ENCODE measurements around the gene DUS1L.

DUS1L gene

DNA sequence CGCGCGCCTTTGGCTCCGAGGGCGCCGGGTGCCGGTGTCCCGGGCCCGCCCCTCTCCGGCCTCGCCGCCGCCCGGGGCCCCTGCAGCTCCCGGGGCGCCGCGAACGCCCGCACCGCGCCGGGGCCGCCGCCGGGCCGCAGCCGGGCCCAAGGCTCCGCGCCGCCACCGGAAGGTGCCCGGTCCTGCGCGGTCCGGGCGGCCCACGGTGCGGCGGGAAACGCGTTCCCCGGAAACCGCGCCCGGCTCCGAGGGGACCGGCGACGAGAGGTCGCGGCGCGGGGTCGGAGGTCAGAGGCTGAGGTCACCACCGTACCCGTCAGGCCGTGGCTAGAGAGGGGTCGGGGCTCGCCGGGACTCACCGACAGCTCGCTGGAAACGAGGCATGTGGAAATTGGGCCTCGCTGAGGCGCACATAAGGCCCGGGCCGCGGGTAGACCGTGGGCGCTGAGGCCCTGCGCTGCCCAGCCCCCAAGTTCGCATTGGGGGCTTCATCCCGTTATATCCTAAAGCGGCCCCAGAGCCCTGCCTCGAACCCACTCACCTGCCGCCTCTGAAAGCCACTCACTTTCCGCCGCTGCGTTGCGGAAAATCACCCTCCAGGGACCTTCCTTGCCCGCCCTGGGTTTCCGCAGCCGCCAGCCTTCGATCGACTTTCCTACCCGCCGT is at the start of gene DUS1L:
DUS1L (minus strand) TSS at position 167 of the 666 bp plus-strand sequence. CDS start 745 bp downstream, outside the sequence.
- peak; percentile 70 for DNase-seq (ENCODE audit: low spot score)

DNA sequence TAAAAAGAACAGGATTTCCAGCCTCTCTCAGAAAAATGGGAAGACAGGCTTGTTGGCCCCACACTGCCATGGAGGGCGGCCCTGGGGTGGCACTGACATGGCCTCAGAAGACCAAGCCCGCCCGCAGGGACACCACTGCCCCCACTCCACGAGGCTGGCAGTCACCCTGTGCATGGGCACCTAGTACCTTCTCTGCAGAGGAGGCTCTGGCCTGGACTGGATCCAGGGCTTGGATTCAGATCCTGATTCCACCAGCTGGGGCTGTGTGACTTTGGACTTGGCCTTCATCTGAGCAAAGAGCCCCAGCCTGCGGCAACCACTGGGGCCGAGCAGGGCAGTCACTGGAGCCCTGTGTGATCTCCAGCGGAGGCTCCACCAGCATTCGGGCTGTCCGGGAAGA is 49.3 kb upstream of the DUS1L start:
- no peak for DNase-seq (ENCODE audit: low spot score)

DNA sequence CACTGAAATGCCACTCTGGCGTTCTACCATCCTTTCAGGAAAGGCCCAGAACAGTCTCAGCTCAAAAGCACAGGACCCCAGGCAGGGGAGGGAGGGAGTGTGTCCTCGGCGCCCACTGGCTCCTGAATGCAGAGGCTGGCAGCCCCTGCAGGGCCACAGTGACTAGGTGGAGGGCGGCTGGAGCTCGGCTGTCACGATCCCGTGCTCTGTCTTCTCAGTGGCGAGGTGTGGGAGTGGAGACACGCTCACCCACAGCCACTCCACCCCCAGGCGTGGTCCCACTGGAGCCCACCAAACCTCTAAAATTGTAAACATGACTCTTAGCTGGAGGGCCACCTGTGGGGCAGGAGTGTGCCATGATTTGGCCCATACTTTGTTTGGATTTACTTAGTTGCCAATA is 48.8 kb upstream of the DUS1L start:
- no peak for DNase-seq (ENCODE audit: low spot score)

DNA sequence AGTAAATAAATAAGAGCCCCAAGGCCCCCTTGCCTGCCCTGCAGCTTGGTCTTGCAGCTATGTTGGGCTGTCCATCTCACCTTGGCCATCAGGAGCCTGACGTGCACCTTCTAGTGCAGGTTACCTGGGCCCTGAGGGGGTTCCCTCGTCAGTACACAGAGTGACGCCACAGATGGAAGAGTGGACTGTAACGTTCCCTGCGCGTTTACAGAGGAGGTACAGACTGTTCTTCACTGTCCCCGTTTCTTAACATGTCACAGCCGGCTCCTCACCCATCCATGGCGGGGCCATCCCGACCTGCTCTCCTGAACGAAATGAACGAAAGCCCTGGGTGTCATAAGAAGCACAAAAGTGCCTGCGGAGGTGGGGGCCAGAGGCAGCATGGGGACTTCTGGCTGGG is 48.3 kb upstream of the DUS1L start:
- DNase-seq (ENCODE audit: low spot score), result no peak

DNA sequence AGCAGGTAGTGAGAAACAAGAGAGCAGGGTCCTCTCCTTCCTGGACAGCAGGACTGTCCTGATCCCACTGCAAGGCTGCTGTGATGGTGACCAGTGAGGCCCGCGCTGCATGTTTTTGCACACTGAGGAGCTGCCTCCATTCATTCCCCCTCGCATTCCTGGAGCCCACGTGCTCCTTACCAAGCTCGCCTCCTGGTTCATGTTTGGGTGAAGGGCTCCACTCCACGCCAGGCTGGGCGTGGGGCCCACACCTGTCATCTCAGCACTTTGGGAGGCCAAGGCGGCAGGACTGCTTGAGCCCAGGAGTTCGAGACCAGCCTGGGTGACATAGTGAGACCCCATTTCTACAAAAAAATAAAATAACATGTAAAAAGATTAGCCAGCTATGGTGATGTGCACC is 47.8 kb upstream of the DUS1L start:
- no peak for DNase-seq (ENCODE audit: low spot score)

DNA sequence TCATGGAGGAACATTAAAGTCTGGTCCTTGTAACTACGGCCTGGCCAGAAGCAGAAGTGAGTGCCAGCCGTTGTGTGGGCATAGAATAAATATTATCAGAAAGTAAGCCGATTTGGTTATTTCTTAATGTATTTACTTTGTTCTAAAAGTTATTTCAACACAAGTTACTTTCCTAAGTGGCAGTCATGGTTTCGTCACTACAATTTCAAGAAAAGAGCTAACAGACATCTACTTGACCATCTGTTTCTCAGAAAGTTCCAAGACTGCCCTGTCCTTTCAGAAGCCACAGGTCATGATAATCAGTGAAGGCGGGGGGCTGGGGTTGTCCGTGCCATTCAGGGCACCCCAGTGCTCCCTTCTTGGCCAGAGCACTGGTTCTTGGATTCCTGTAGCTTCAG is 47.3 kb upstream of the DUS1L start:
- no peak for DNase-seq (ENCODE audit: low spot score)

DNA sequence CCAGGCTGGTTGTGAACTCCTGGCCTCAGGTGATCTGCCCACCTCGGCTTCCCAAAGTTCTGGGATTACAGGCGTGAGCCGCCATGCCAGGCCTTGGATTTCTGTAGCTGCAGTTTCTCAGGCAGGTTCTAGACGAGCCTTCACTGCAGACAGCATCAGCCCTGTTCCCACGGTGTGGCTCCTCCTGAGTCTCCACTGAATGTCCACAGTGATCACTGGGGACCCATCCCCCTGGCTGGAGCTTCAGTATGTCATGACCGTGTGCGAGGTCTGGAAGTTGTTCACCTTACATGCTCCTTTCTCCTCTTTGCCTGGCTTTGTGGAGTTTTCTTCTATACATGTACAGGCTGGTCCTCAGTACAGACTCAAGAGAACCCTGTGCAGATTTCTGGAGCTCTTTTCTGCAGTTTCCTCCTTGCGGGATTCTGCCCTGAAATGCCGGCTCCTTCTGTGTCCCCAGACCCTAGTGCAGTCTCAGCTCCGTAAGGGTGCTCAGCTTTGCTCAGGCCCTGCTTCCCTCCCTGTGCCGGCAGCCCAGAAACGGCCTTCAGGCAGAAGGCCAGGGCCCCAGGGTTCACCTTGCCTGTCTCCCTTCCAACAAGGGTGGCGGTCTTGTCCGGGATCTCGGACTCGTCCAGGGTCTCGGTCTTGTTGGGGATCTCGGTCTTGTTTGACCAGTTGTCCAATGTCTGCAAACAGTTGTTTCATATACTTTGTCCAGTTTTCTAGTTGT is 46.7 kb upstream of the DUS1L start:
- DNase-seq (ENCODE audit: low spot score), result no peak

DNA sequence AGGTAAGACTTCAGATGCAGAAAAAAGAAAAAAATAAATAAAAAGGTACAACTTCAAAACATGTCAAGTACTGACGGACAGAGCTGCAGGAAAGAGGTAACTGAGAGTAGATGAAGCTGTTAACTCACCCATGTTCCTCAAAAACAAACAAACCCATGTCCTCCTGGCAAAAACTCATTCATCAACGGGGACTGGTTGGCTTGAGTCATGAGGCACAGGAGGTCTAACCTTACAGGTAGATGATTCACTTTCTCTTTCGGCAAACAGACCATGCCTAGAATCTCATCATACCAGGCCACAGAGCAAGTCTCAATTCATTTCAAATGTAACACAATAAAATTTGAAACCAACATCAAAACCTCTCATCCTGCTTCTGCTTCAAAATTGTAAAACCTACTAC is 44.7 kb upstream of the DUS1L start:
- DNase-seq (ENCODE audit: low spot score), result no peak

DNA sequence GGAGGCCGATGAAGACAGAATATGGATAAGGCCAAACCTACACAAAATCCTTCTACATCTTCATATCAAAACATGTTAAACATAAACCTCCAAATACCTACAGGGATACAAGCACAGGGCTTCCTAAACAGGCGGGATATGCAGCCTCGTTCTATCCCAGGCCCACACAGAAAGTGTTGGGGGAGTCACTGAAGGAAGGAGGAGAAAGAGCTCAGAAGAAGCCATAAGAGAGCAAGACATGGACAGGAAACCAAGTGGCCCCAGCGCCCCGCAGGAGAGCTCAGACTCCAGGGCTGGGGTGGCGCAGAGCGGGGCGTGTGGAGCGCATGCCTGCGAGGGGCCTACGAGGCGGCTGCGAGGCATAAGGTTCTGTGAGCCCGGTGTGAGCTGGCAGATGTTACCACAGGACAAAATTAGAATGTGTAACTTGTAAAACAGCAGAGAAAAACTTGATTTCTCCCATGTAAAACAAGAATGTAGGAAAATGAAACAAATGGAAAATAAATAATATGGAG is 43.4 kb upstream of the DUS1L start:
- DNase-seq (ENCODE audit: low spot score), result no peak

DNA sequence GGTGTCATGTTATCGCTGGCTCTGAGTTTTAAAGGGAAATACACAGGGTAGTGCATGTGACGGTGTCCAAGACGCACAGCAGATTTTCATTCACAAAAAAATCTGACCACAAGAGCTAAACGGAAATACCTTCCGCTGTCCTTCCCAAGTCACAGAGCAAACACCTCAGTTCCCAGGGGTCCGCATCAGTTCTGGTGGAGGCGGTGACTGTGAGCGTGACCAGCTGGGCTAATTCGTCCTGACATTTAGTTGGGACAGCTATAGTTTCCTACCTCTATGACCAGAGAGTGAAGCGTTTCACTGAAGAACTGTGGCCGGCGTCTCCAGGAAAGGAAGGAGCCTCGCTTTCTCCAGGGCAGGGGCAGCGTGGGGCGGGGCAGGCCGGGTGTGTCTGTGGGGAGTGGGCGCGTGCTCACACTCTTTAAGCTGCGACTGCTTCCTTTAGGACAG is 42.9 kb upstream of the DUS1L start:
- DNase-seq (ENCODE audit: low spot score), result no peak

DNA sequence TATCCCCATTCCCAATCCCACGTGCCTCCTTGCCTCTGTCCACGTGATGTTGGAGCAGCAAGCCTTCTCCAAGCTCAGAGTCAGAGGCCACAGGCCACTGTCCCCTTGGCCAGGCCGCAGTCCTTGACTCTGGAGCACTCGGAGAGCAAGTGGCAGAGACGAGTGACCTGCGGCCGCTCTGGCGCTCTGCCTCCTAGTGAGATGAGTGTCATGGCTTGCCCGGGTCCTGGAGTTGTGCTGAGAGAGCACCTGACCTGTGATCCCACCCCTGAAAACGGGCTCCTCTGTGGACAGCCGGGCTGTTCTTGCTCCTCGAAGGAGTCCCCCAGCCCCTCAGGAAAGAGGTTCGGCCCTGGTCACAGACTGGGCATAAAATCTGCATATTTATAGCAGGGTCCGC is 42.4 kb upstream of the DUS1L start:
- DNase-seq (ENCODE audit: low spot score), result no peak

DNA sequence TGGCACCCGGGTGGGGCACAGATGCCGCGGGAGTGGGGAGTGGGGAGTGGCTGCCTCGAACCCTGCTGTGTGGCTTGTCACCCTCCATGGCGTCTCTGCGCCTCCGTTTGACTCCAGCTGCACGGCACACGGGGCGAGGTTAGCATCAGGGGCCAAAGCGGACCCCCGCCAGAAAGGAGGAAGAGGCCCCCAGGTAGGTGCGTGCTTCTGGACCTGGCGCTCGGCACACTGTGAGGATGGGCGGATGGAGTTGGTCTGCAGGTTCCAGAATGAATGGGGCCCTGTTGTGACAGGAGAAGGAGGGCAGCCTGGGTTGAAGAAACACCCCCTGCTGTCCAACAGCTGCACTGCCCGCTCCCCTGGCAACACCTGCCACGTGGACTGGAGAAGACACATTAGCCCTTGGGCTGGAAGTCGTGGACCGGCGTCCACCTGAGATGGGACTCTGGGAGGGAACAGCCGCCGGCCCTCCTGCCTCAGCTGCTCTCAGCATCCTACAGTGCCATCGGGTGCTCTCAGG is 41.8 kb upstream of the DUS1L start:
- peak; percentile 20 for DNase-seq (ENCODE audit: low spot score)

DNA sequence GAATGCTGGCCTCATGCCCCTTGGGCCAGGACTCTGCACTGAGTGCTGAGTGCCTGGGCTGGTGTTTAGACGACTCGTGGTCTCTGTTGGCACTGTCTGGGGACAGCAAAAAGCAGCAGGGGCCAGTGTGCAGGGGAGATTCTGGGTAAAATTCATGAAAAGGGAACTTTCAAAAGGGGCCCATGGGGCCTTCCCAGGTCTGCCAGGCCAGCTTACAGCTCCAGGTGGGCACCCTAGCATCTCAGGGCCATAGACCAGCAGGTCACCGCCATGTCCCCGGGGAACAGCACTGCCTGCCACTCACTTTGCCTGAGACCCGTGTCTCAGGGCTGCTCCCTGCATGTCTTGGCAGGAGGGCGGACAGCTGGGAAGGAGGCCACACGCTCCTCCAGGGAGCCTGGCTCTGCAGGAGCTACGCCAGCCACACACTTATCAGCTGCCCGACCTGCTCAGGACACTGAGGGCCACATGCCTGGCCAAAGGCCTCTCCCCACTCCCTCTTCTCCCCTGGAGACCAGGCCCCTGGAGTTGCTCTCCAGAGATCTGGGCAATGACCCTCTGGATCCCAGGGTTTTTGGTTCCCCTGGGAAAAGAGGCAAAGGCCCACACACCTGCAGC is 41.2 kb upstream of the DUS1L start:
- DNase-seq (ENCODE audit: low spot score), result no peak

DNA sequence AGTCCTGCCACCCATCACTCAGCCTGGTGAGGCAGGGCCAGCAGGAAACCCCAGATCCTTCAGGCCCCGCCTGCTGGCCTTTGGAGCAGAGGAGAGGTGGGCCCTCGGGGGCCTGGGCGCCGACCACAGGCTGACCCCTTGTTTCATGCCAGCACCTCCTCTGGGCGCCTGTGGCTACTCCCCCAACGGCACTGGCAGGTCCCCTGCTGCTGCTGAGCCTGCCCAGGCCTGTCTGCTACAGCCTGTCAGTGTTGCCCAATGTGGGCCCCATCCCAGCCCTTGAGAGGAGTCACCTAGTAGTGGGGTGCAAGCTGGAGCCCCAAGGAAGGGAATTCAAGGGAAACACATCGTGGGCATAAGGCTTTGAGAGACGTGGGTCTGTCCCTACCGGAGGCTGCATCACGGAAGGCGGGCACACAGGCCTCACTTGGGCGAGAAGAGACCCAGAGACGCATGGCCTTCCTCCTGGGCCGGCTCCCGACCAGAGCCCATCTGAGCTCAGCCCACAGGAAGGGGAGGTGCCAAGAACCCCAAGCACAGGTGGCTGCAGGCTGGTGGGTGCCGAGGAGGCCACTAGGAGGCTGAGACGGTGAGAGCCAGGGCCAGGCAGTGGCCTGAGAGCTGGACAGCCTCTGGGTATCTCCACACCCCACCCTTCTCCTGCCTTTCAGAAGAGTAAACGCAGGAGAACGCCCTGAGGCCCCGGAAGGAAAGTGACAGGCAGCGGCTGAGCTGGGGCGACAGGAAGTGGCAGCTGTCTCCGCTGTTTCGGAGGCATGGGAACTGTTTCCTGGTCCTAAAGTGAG is 40.5 kb upstream of the DUS1L start:
- DNase-seq (ENCODE audit: low spot score), result peak; percentile 47

DNA sequence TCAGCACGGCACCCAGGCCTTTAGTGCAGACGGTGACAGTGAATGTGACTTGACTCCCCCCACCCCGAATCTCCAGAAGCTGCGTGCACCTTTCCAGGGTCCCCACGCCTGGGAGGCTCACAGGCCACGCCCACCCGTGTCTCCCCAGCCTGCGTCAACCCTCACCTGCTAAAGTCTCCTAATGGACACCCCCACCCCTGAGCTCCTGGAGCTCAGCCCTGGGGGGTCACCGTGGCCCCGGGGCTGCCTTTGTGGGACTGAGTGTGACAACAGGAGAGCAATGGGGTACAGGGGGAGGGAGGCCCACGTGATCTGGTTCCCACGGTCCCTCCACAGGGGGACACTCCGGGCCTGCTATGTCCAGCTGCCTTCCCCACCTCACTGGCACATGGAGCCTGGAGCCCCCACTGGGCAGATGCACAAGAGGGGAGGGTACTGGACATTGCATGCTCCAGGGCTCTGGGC is 39.8 kb upstream of the DUS1L start:
- DNase-seq (ENCODE audit: low spot score), result no peak

DNA sequence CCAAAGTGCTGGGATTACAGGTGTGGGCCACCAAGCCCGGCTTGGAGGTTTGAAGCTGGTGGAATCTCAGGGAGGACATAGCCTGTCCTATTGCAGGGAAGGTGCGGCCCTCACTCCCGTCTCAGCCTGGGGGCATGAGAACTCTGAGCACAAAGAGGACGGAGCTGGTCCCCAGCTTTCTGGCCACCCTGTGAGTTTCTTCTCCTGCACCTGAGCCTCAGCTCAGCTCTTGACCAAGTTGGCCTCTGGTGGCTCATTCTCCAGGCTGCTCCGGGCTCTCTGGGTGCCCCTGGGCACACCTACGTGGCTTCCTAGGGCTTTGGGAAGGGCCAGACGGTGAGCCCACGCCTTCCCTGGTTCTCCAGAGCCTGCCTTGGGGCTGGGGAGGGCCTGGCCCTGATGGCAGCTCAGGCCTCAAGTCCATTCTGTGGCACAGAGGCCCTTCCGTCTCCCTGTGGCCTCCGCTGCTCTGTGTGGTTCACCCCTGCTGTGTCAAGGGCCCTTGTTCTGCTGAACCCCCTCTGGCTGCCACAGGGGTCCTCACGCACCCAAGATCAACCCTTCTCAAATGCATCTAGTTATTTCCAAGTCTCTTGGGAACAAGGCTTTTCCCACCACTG is 39.3 kb upstream of the DUS1L start:
- no peak for DNase-seq (ENCODE audit: low spot score)

DNA sequence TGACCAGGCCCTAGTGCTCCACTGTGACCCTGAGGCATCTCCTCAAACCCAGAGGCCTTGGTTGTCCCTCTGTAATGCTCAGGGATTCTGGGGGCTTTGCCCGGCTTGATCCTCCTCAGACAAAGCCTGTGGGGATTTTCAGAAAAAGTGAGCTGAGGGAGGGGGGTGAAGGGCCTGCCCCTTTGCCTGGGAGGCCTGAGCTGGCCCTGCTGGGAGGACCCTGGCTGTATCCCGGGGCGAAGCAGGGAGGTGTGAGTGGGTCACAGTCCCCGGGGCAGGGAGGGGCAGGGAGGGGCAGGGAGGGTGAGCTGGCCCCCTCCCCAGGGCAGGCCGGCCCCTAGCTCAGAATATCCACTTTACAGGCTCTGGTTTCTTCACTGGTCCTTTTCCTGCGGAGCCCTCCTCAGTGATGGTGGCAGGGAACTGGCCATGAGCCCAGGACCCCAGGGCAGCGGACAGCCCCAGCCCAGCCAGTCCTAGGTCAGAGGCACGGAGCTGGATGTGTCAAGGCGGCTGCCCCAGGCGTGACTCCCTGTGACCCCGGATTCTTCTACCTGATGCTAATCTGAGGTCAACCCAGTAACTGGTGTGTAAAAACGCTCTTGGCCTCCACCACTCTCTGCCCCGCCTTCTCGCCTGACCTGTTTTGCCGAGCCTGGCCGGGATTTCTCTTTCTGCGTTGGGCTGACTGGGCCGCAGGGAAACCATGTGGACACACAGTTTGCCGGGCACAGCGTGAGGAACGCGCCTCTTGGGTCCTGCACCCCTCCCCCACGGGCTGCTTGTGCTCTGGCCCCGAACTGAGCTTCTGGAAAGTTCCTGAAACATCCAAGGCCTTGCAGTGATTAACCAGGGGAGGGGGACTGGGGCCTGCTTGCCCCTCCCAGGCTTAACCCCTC is 38.2 kb upstream of the DUS1L start:
- DNase-seq (ENCODE audit: low spot score), result no peak

DNA sequence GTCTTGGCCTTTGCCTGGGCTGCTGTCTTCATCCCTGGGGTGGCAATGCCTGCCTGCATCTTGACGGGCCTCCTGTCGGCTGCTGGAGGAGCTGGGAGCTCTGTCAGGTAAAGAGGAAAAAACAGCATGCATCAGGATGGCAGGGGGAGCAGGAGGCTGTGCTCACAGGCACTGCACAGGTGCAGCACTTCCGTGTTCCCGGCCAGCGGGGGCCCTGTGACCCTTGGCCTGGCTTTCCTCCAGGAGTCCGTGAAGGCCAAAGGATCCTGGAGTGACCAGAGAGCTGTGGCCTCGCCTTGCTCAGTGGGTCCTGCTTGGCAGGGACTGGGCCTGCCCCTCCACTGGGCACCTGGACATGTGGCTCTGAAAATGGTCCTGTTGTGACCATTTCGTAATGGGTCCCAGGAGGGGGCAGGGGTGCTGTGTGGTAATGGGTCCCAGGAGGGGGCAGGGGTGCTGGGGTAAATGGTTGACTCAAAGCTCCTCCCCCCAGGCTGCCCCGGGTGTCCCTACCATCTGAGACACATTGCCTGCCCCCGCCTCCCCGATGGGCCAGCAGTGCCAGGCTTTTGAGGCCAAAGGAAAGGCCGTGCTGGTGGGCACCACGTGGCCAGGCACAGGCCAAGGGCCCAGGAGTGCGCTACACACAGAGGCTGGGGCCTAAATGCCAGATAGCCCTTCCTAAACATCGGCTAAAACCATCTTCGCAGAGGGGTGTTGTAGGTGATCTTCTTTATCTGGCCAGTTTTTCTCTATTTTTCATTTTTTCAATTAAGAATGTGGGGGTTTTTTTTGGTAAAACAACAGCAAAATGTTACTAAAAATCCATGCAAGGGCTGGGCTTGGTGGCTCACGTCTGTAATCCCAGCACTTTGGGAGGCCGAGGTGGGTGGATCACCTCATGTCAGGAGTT is 36.4 kb upstream of the DUS1L start:
- DNase-seq (ENCODE audit: low spot score), result no peak

DNA sequence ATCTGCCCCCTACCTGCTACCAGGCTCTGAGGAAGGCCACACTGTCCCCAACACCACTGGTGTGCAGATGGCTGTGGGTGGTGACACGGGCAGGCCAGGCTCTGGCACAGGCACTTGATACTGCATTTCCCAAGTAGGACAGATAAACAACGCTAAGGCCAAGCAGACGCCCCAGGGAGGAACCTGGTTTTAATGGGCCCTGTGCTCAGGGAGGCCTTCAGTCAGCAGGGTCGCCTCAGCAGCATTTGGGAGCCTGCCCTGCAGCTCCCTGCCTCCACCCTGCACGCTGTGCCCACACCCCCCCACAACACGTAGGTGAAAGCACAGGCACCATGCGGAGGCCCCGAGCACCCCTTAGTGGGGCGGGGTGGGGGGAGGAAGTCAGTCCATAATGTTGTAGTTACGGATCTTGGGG is 35.7 kb upstream of the DUS1L start:
- peak; percentile 26 for DNase-seq (ENCODE audit: low spot score)

Data from hematopoietic multipotent progenitor cell treated with erythropoietin and hydrocortisone succinate and interleukin-3 and kit ligand, for 15 days (in vitro differentiated cells).